ENCODE data around the gene RCN1.

DNA sequence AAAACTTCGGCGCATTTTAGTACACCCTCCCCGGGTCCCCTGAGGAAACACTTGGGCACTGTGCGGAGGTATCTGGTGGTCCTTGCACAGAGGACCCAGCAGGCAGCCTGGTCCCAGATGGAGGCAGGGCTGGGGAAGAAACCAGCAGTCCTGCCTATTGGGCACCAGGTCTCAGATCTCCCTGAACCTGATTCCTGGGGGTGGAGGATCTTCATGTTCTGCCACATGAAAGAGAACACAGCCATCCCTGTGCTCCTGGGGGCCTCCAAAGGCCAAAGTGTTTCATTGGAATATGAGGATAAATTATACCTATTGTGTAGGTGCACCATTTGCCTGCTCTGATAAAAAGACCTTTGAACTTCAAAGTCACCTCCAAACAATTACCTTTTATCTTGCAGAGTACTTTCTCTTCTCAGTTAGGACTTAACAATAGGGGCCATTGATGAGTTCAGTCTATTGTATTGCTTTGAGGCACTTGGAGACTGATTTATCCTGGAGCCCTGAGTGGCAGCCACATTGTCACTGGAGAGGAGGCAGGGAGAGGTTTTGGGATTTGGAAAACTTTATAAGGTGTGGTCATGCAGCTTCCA lies 1.8 kb downstream of the RCN1 start:
- TF ChIP-seq POLR2A (IDR thresholded peaks at IDR 0.05), result no peak
- TF ChIP-seq, protein P1, sequence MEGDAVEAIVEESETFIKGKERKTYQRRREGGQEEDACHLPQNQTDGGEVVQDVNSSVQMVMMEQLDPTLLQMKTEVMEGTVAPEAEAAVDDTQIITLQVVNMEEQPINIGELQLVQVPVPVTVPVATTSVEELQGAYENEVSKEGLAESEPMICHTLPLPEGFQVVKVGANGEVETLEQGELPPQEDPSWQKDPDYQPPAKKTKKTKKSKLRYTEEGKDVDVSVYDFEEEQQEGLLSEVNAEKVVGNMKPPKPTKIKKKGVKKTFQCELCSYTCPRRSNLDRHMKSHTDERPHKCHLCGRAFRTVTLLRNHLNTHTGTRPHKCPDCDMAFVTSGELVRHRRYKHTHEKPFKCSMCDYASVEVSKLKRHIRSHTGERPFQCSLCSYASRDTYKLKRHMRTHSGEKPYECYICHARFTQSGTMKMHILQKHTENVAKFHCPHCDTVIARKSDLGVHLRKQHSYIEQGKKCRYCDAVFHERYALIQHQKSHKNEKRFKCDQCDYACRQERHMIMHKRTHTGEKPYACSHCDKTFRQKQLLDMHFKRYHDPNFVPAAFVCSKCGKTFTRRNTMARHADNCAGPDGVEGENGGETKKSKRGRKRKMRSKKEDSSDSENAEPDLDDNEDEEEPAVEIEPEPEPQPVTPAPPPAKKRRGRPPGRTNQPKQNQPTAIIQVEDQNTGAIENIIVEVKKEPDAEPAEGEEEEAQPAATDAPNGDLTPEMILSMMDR (IDR thresholded peaks at IDR 0.05), result no peak

All from tibial nerve (tissue), 3 donors.